ENCODE measurements around the gene RLN3.
"Not testable (repeated sequence)": the region's sequence is repeated elsewhere in the genome, so short reads cannot be mapped to it uniquely, and the experiment has no call there.

Gene RLN3

GRCh38 chr19:14021474-14021873, 6.5 kb upstream of the RLN3 start:
- no peak for DNase-seq (ENCODE audit: low read depth in 2 of 2)

- DNase-seq (ENCODE audit: low read depth in 2 of 2) = no peak
Observed at GRCh38 chr19:14022469-14022868, 5.5 kb upstream of the RLN3 start.

DNA sequence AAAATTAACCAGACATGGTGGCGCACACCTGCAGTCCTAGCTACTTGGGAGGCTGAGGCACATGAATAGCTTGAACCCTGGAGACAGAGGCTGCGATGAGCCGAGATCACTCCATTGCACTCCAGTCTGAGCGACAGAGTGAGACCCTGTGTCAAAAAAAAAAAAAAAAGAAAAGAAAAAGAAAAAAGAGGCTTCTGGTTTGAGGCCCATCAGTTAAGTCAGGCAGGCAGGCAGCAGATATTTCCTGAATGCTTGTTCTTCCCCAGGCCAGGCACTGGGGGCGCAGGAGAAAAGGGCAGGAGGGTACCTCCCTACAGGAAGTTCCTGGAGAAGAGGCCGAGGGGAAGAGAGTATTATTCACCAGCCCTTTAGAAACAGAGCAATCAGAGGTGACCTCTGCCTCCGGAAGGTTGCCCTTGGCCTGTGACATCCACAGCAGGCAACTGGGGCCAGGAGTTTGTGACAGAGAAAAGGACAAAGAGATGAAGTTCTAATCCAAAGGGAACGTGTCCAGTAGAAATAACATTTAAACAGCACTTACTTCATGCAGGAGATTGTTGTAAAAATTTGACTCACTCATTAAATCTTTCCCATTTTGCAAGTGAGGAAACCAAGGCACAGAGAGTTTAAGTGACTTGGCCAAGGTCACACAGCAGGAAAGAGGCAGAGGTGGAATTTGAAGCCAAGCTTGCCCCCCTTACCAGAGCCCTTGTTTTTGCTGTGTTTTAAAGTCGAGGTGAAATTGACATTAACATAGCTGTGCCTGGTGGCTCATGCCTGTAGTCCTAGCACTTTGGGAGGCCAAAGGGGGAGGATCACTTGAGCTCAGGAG, 4.3 kb upstream of the RLN3 start:
- no peak for DNase-seq (ENCODE audit: low read depth in 2 of 2)

- DNase-seq (ENCODE audit: low read depth in 2 of 2) = not testable (repeated sequence)
Observed at GRCh38 chr19:14026652-14027192, 1.2 kb upstream of the RLN3 start.

DNA sequence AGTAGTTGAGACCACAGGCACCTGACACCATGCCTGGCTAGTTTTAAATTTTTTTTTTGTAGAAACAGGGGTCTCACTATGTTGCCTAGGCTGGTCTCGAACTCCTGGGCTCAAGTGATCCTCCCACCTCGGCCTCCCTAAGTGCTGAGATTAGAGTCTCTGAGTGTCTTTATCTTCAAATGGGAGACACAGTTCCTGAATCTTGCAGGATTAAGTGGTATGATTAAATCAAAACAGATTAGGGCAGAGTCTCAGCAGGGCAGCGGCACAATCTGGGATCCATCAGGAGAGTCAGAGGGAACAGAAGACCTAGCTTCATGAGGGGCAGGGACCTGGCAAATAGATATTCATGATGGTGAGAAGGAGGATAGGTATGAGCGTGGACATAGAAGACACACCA, 953 bp downstream of the RLN3 start:
- no peak for DNase-seq (ENCODE audit: low read depth in 2 of 2)

- DNase-seq (ENCODE audit: low read depth in 2 of 2) = no peak
Observed at GRCh38 chr19:14030997-14031718, 3.2 kb downstream of the RLN3 start.

DNA sequence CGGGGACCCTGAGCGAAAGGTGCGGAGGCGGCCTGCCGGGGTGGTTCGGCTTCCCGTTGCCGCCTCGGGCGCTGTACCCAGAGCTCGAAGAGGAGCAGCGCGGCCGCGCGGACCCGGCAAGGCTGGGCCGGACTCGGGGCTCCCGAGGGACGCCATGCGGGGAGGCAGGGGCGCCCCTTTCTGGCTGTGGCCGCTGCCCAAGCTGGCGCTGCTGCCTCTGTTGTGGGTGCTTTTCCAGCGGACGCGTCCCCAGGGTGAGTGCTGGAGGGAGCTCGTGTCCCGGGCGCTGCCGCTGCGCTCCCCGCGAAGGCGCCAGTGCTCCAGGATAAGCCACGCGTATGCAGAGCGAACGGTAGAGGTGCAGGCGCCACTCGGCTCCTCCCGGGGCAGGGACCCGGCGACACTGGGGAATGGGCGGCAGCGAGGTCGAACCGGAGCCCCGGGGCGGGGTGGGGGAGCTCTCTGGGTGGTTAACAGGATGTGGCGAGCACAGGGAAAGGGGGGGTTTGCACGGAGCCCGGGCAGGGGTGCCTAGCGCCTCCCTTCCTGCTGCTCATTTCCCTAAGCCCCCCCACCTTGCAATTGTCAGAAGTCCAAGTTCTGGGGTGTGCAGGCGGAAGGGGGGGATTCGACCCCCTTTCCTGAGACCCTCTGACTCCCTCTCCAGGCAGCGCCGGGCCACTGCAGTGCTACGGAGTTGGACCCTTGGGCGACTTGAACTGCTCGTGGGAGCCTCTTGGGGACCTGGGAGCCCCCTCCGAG, 4.0 kb downstream of the RLN3 start, which contains the start of gene IL27RA:
Gene IL27RA, plus strand, starts transcription at position 44 of the 762 bp plus-strand sequence. Its CDS starts 111 bp downstream, at position 155.
- peak; percentile 17 to 23 for DNase-seq (ENCODE audit: low read depth in 2 of 2)

GRCh38 chr19:14033946-14034345, 6.0 kb downstream of the RLN3 start:
- no peak for DNase-seq (ENCODE audit: low read depth in 2 of 2)

- not testable (repeated sequence) for DNase-seq (ENCODE audit: low read depth in 2 of 2)
Observed at GRCh38 chr19:14035159-14035558, 7.2 kb downstream of the RLN3 start.

DNA sequence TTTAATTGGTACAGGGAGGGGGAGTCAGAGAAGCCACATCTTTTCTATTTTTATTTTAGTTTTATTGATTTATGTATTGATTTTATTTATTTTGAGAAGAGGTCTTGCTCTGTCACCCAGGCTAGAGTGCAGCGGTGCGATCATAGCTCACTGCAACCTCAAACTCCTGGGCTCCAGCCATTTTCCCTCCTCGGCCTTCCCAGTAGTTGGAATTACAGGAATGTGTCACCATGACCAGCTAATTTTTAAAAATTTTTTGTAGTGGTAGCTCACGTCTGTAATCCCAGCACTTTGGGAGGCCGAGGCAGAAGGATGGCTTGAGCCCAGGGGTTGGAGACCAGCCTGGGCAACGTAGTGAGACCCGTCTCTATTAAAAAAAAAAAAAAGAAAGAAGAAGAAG, 7.8 kb downstream of the RLN3 start:
- no peak for DNase-seq (ENCODE audit: low read depth in 2 of 2)

DNA sequence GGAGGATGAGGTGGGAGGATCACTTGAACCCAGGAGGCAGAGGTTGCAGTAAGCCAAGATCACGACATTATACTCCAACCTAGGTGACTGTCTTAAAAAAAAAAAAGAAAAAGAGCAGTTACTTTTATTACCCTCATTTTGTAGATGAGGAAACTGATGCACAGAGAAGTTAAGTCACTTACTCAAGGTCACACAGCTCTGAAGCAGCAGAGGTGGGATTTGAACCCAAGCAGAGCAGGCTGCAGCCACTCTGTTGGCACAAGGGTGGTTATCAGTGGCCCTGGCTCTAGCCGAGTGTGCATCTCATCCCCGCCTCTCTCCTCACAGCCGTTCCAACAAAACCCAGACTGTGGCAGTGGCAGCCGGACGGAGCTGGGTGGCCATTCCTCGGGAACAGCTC, 11.2 kb downstream of the RLN3 start:
- no peak for DNase-seq (ENCODE audit: low read depth in 2 of 2)

DNA sequence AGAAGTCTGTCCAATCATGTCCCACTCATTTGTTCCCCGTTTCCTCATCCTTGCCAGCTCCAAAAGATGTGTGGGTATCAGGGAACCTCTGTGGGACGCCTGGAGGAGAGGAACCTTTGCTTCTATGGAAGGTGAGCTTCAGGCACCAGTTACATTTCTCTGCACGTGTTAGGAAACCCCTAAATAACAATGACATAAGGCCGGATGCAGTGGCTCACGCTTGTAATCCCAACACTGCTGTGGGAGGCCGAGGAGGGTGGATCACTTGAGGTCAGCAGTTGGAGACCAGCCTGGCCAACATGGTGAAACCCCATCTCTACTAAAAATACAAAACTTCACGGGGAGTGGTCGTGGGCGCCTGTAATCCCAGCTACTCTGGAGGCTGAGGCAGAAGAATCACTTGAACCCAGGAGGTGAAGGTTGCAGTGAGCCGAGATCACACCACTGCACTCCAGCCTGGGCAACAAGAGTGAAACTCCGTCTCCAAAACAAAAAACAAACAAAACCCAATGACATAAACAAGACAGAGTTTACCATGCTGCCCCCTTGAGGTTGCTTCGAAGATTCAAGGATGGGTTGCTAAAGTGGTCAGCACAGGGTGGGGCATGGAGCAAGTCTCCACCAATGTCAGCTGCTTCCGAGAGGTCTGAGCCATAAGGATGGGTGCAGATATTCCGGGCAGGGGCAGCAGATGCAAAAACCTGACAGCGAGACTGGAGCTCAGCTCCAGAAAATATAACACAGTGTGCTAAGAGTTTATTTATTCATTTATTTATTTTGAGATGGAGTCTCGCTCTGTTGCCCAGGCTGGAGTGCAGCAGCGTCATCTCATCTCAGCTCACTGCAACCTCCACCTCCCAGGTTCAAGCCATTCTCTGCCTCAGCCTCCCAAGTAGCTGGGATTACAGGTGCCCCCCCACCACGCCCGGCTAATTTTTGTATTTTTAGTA, 15.0 kb downstream of the RLN3 start:
- DNase-seq (ENCODE audit: low read depth in 2 of 2) = peak in 1 of 2 experiments; percentile 4

- not testable (repeated sequence) for DNase-seq (ENCODE audit: low read depth in 2 of 2)
Observed at GRCh38 chr19:14047866-14048265, 19.9 kb downstream of the RLN3 start.

- no peak for DNase-seq (ENCODE audit: low read depth in 2 of 2)
Observed at GRCh38 chr19:14048443-14049153, 20.6 kb downstream of the RLN3 start.

DNA sequence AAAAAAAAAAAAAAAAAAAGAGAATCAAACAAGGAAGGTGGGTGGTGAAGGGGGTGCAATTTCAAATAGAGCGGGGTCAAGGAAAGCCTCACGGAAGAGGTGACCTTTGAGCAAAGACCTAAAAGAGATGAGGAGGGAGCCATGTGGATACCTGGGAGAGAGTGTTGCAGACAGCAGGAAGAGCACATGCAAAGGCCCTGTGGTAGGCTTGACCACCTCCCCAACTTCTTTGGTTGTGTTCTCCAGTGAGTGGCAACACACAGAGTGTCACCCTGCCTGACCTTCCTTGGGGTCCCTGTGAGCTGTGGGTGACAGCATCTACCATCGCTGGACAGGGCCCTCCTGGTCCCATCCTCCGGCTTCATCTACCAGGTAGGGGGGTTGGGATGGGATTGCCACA, 22.6 kb downstream of the RLN3 start:
- DNase-seq (ENCODE audit: low read depth in 2 of 2) = no peak

GRCh38 chr19:14050961-14051360, 23.0 kb downstream of the RLN3 start:
- not testable (repeated sequence) for DNase-seq (ENCODE audit: low read depth in 2 of 2)

DNA sequence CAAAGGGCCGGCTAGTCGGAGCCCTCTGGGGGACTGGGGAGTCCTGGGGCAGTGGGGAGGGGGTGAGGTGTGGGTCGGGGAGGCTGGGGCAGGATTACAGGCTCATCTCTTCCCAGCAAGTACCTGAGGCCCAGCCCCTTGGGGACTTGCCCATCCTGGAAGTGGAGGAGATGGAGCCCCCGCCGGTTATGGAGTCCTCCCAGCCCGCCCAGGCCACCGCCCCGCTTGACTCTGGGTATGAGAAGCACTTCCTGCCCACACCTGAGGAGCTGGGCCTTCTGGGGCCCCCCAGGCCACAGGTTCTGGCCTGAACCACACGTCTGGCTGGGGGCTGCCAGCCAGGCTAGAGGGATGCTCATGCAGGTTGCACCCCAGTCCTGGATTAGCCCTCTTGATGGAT, 24.0 kb downstream of the RLN3 start:
- DNase-seq (ENCODE audit: low read depth in 2 of 2) = no peak

GRCh38 chr19:14052470-14052869, 24.5 kb downstream of the RLN3 start:
- DNase-seq (ENCODE audit: low read depth in 2 of 2) = no peak

DNA sequence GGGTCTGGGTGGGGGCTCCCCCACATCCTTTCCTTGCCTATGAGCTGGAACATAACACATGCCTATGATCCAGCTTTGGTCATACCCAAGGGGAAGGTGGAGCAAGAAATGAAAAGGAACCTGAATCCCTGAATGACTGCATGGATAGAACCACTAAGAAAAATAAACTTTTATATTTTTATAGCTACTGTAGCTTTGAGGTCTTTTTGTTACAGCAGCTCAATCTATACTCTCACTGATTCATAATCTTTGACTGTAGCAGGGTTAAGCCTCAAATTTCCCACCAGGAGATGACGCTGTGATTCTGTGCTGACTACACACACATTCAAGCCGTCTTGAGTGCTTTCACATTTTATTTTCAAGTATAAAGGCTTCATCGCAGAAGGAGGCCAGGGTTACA, 25.1 kb downstream of the RLN3 start:
- no peak for DNase-seq (ENCODE audit: low read depth in 2 of 2)

DNA sequence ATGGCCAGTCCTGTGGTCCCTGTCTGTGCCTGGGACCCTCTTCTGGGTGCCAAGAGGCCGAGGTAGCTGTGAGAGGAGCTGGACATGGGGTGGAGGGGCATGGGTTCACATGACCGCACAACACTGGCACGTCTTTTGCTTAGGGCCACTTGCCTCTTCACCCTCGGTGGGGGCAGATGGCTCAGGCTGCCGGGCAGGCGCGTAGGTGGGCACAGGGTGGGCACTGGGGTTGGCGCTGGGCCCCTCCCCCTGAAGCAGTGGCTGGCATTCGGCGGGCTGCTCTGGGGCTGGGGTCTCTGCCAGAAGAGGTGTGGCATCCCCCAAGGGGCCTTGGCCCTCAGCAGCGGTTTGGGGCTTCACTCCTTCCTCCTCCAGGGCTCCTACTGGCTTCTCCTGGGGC, 25.6 kb downstream of the RLN3 start:
- DNase-seq (ENCODE audit: low read depth in 2 of 2) = no peak

All from fibroblast of skin of left biceps (primary cell).